Fibroblast of the aortic adventitia (primary cell): ENCODE measurements around the gene VIM. TPM values are rescaled to one million over a fixed set of nuclear protein-coding genes. Genes with fewer than 3 reads are reported as not detected.
"Not testable (repeated sequence)": the region's sequence is repeated elsewhere in the genome, so short reads cannot be mapped to it uniquely, and the experiment has no call there.

Source experiments
- DNase-seq: peaks from one replicate; pipeline ENCODE4 v3.0.0-alpha.2; 2010; ENCODE audit warnings: low read depth
- H3K4me3 ChIP-seq: 2 replicates; pipeline ENCODE4 v1.5.1; 2011; ENCODE audit warnings: low read depth, mild to moderate bottlenecking, control low read depth, low read length, moderate library complexity
- total RNA-seq: library from RNA; depleted of rRNA; stranded (reverse); fragments of >200 nt; gene quantifications from 2 replicates; pipeline ENCODE4 v1.2.3, GENCODE V29; 2012; ENCODE audit warnings: low replicate concordance
- TF ChIP-seq, protein P1 (sequence below): IDR thresholded peaks from 2 replicates; pipeline ENCODE4 v1.5.1; 2011; ENCODE audit warnings: mild to moderate bottlenecking, low read length, control low read depth, inconsistent platforms; ENCODE audit not compliant: insufficient read depth

The VIM gene
- total RNA-seq, 1 donor = 12,680 TPM

DNA sequence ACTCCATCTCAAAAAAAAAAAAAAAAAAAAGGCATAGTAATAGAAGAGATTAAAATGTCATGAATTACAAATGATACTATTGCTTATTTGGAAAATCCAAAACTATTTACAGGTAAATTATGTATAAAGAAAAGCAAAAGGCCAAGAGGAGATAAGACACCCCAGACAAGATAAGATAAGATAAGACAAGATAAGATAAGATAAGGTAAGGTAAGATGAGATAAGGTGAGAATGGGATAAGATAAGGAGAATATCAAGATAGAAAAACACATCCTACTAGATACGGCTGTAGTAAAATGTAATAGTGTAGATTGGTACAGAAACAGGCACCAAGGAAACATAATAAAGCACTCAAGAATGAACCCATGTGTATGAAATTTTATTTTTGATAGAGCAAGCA is 20.9 kb downstream of the VIM start:
- DNase-seq = peak; percentile 17
- no peak overlapping the region for H3K4me3 ChIP-seq
- TF ChIP-seq, protein P1, sequence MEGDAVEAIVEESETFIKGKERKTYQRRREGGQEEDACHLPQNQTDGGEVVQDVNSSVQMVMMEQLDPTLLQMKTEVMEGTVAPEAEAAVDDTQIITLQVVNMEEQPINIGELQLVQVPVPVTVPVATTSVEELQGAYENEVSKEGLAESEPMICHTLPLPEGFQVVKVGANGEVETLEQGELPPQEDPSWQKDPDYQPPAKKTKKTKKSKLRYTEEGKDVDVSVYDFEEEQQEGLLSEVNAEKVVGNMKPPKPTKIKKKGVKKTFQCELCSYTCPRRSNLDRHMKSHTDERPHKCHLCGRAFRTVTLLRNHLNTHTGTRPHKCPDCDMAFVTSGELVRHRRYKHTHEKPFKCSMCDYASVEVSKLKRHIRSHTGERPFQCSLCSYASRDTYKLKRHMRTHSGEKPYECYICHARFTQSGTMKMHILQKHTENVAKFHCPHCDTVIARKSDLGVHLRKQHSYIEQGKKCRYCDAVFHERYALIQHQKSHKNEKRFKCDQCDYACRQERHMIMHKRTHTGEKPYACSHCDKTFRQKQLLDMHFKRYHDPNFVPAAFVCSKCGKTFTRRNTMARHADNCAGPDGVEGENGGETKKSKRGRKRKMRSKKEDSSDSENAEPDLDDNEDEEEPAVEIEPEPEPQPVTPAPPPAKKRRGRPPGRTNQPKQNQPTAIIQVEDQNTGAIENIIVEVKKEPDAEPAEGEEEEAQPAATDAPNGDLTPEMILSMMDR = no peak

DNA sequence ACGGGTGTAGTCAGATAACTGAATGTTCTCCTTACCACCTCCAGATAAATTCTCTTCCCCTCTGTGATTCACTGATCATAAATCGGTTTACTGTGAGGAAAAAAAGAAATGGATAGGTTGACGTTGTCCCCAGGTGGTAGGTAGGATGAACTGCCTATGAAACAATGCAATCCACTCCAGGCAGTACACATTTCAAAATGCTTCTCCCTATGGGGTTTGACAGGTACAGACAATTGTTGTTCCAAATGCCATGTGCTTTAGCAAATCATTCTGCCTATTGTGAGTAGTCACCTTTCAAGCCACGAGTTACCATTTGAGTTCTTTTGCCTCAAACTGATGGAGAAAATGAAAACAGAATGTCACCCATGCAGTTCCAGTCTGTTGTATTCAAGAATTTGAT is 21.8 kb downstream of the VIM start:
- H3K4me3 ChIP-seq = no peak overlapping the region
- TF ChIP-seq, protein P1 = peak; percentile 68
- peak; percentile 47 for DNase-seq

DNA sequence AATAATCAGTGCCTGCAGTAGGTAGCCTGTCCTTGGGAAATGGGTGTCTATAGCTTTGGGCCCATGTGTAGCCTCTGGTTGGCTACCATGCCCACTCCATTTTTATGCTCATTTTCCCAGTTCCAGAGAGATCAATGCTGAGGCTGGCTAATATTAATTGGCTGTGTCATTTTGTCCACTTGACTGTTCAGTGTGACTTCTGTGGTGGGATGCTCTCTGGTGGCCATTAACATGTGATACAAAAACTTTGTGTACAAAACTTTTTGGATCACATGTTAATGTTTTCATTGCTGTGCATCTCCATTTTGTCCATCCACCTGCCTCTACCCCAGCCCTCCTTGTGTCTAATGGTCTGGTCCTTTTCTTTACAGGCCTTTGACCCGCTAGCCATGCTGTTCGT is 22.7 kb downstream of the VIM start:
- DNase-seq = no peak
- H3K4me3 ChIP-seq = no peak overlapping the region

DNA sequence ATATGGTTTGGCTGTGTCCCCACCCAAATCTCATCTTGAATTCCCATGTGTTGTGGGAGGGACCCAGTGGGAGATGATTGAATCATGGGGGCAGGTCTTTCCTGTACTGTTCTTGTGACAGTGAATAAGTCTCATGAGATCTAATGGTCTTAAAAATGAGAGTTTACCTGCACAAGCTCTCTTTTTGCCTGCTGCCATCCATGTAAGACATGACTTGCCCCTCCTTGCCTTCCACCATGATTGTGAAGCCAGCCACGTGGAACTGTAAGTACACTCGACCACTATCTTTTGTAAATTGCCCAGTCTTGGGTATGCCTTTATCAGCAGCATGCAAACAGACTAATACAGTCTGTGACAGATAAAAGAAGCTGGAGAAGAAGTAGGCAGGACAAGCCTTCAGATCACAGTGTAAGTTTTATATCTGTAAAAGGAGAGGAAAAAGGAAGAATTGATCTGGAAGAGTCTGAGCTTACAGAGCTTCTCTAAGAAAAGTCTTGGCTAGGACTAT is 26.6 kb downstream of the VIM start:
- H3K4me3 ChIP-seq, DNase-seq: not testable (repeated sequence)

More for the DNA sequence above, 22.7 kb downstream of the VIM start:
- TF ChIP-seq, protein P1 = no peak

DNA sequence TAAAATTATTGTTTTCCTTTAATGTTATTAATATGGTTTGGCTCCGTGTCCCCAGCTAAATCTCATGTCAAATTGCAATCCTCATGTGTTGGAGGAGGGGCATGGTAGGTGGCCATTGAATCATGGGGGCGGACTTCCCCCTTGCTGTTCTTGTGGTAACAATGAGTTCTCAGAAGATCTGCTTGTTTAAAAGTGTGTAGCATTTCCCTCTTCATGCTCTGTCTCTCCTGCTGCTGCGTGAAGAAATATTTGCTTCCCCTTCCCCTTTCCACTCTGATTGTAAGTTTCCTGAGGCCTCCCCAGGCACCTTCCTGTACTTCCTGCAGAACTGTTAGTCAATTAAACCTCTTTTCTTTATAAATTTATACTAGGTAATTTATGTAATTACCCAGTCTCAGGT is 27.5 kb downstream of the VIM start:
- DNase-seq = no peak
- TF ChIP-seq, protein P1 = no peak
- H3K4me3 ChIP-seq = no peak overlapping the region

DNA sequence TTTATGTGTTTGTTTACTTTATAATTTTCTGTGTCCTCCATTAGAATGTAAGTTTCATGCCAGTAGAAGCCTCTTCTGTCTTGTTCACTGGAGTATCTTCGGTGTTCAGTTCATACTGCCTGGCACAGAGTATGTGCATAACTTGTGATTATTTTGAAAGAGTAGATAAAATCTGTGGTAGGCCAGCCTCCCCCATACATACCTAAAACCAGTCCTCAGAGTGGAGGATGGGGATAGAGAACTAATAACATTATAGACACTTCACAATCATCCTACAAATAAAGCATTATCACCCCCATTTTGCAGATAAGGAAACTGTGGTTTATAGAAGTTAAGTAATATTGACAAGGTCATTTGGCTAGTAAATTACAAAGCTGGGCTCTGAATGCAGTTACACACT is 28.0 kb downstream of the VIM start:
- TF ChIP-seq, protein P1 = no peak
- H3K4me3 ChIP-seq = no peak overlapping the region
- peak; percentile 17 for DNase-seq

DNA sequence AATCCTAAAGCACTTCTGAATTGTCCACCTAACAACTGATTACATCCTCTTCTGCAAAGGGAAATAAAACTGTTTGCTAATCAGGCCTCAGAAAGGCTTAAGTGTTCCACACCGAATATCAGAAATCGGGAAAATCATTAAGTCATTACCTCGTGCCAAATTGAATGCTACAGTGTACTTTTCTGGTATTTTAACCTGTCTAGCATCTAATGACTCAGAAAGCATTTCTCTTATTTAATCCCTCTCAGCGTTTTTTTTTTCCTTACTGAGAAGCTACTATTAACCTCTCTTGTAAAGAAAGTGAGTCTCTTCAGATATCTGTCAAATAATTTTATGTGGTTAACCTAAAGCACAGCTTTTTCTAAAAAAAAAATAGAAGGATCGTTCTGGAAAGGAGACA is 28.6 kb downstream of the VIM start:
- no peak for DNase-seq
- TF ChIP-seq, protein P1 = no peak
- no peak overlapping the region for H3K4me3 ChIP-seq
